ENCODE results near the gene PLK2. TPM values are rescaled to one million over a fixed set of nuclear protein-coding genes. Genes with fewer than 3 reads are reported as not detected.

Gene PLK2
- polyA plus RNA-seq, 1 donor from 2014 or later = 1.5 TPM

GRCh38 chr5:58459146-58460001 is 512 bp downstream of the PLK2 start:
- Mint-ChIP-seq H3K36me3 (peaks cover 8% of the 10 kb centered on the region), H3K4me1 (peaks cover 12 to 18% (median 16%) of the 10 kb centered on the region in 3 donors), H3K27ac (peak overlapping the region; percentile 82 to 90 (median 88)), H3K27me3 (peaks cover 5% of the 10 kb centered on the region), H3K9me3 (no peaks in the 10 kb centered on the region), H3K4me3 (peak overlapping the region; percentile 89 to 98 (median 94))

- peak overlapping the region; percentile 89 to 98 (median 94) for H3K4me3 Mint-ChIP-seq
- peak overlapping the region in 2 of 3 donors; percentile 82 to 90 for H3K27ac Mint-ChIP-seq
- H3K9me3 Mint-ChIP-seq = no peaks in the 10 kb centered on the region
- peaks cover 8% of the 10 kb centered on the region for H3K36me3 Mint-ChIP-seq
- peaks cover 12 to 18% (median 16%) of the 10 kb centered on the region in 3 donors for H3K4me1 Mint-ChIP-seq
- H3K27me3 Mint-ChIP-seq = peaks cover 5% of the 10 kb centered on the region
Measured at GRCh38 chr5:58458743-58459145, 1.1 kb downstream of the PLK2 start.

- Mint-ChIP-seq H3K27me3 (peaks cover 5% of the 10 kb centered on the region), H3K36me3 (peaks cover 8% of the 10 kb centered on the region), H3K27ac (peak overlapping the region in 1 of 3 donors; percentile 69), H3K9me3 (no peaks in the 10 kb centered on the region), H3K4me3 (peak overlapping the region in 3 of 4 donors; percentile 74 to 98 (median 92)), H3K4me1 (peaks cover 12 to 18% (median 16%) of the 10 kb centered on the region in 3 donors)
Measured at GRCh38 chr5:58458141-58458742, 1.6 kb downstream of the PLK2 start.

- Mint-ChIP-seq H3K4me3 (peak overlapping the region in 1 of 4 donors; percentile 70), H3K27ac (no peak overlapping the region), H3K9me3 (no peaks in the 10 kb centered on the region), H3K36me3 (peaks cover 8% of the 10 kb centered on the region), H3K4me1 (peaks cover 10 to 12% (median 12%) of the 10 kb centered on the region in 3 donors), H3K27me3 (peaks cover 5% of the 10 kb centered on the region)
Measured at GRCh38 chr5:58457050-58457449, 2.8 kb downstream of the PLK2 start.

DNA sequence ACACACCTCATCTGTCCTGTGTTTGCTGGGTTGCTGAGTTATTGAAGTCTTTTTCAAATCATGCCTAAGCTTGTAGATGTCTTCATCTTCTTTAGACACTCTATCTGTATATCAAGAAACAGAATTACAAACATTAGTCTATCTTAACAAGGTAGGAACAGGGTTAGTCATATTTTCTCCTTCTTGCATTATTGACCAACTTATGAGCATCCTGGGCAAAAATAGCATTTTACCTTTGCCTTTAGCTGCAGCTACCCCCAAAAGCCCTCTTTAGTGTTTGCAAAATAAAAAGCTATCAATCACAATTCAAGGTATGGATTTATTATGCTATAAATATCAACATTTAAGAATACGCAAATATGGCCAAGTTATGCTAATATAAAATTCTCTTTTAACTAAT is 3.4 kb downstream of the PLK2 start:
- Mint-ChIP-seq H3K4me3 (peak overlapping the region in 1 of 4 donors; percentile 70), H3K36me3 (peaks cover 8% of the 10 kb centered on the region), H3K4me1 (peaks cover 10 to 12% (median 12%) of the 10 kb centered on the region in 3 donors), H3K9me3 (no peaks in the 10 kb centered on the region), H3K27ac (no peak overlapping the region), H3K27me3 (peaks cover 6% of the 10 kb centered on the region)

DNA sequence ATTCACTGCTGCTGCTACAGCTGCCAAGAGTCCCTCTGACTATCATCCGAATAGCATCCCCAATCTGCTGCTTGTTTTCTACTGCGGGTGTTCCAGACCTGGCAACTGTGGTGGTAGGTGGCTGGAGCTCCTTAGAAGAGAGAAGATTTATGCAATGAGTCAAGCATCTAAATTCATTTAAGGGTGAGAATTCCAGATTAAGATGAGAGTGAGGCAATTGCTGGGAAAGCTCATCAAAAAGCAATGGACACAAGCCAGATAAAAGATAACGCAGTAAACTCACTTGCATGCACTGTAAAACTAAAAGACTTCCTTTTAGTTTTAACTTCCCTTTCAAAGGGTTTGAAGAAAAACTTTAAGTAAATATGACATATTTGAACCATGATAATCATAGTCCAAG is 3.9 kb downstream of the PLK2 start:
- Mint-ChIP-seq H3K36me3 (peaks cover 8% of the 10 kb centered on the region), H3K27ac (no peak overlapping the region), H3K27me3 (peaks cover 6% of the 10 kb centered on the region), H3K4me1 (peaks cover 7 to 11% (median 9%) of the 10 kb centered on the region in 3 donors), H3K9me3 (no peaks in the 10 kb centered on the region), H3K4me3 (peak overlapping the region in 1 of 4 donors; percentile 70)

DNA sequence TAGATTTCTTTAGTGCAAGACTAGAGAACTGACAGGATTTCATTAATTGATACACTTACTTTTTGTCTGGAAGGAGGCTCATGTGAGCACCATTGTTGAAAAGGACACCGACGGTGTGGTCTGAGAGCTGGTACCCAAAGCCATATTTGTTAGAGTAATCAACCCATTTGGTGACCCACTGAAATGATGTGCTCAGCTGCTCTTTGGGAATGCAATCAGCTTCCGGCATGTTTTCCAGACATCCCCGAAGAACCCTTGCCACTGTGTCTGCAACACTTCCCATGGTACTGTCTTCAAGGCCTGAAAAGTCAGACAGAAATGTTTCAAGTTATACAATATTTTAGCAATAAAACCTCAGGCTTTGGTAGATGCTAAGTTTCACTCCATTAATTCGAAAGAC is 4.4 kb downstream of the PLK2 start:
- peak overlapping the region in 1 of 4 donors; percentile 70 for H3K4me3 Mint-ChIP-seq
- peaks cover 9% of the 10 kb centered on the region for H3K27me3 Mint-ChIP-seq
- H3K4me1 Mint-ChIP-seq = peaks cover 5 to 7% (median 5%) of the 10 kb centered on the region in 3 donors
- H3K27ac Mint-ChIP-seq = no peak overlapping the region
- H3K36me3 Mint-ChIP-seq = peaks cover 8% of the 10 kb centered on the region
- no peaks in the 10 kb centered on the region for H3K9me3 Mint-ChIP-seq

- Mint-ChIP-seq H3K27ac (no peak overlapping the region), H3K4me1 (peaks cover 5 to 7% (median 5%) of the 10 kb centered on the region in 3 donors), H3K36me3 (peaks cover 8% of the 10 kb centered on the region), H3K27me3 (peaks cover 9% of the 10 kb centered on the region), H3K4me3 (no peak overlapping the region), H3K9me3 (no peaks in the 10 kb centered on the region)
Measured at GRCh38 chr5:58455066-58455465, 4.8 kb downstream of the PLK2 start.

- no peak overlapping the region for H3K27ac Mint-ChIP-seq
- H3K4me1 Mint-ChIP-seq = peaks cover 3 to 6% (median 5%) of the 10 kb centered on the region in 3 donors
- H3K9me3 Mint-ChIP-seq = no peaks in the 10 kb centered on the region
- no peak overlapping the region for H3K4me3 Mint-ChIP-seq
- H3K27me3 Mint-ChIP-seq = peaks cover 6% of the 10 kb centered on the region
- peaks cover 8% of the 10 kb centered on the region for H3K36me3 Mint-ChIP-seq
Measured at GRCh38 chr5:58454025-58454424, 5.9 kb downstream of the PLK2 start.

DNA sequence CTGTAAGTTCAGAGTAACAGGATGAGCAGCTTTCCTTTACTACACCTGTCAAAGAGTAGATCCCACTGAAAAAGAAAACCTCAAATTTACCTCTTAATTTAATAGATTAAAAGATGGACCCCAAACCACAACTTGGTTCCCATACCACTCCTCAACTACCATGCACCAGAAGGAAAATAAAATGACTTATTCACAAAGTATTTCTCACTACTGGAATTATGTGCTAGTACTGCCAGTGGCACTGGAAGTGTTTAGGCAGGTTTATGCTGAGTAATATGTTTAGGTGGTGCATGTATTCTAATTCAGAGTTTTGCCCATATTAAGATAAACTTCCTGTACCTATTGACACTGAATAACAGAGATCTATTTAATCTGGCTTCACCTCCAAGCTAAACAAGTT is 6.6 kb downstream of the PLK2 start:
- Mint-ChIP-seq H3K9me3 (no peaks in the 10 kb centered on the region), H3K27ac (no peak overlapping the region), H3K36me3 (peaks cover 8% of the 10 kb centered on the region), H3K4me3 (no peak overlapping the region), H3K4me1 (peaks cover 2 to 3% (median 3%) of the 10 kb centered on the region in 3 donors), H3K27me3 (peaks cover 4% of the 10 kb centered on the region)

- peaks cover 8% of the 10 kb centered on the region for H3K36me3 Mint-ChIP-seq
Measured at GRCh38 chr5:58452566-58453258, 7.2 kb downstream of the PLK2 start.

GRCh38 chr5:58451732-58452565 is 7.9 kb downstream of the PLK2 start:
- H3K27ac Mint-ChIP-seq = no peak overlapping the region

More at GRCh38 chr5:58452566-58453258, 7.2 kb downstream of the PLK2 start:
- Mint-ChIP-seq H3K27me3 (peaks cover 4% of the 10 kb centered on the region), H3K27ac (peak overlapping the region in 1 of 3 donors; percentile 48), H3K9me3 (no peaks in the 10 kb centered on the region), H3K4me3 (no peak overlapping the region), H3K4me1 (peaks cover 0 to 2% (median 0%) of the 10 kb centered on the region in 3 donors)

GRCh38 chr5:58450811-58451629 is 8.9 kb downstream of the PLK2 start:
- peaks cover 0 to 2% (median 0%) of the 10 kb centered on the region in 3 donors for H3K4me1 Mint-ChIP-seq
- peaks cover 0 to 4% (median 1%) of the 10 kb centered on the region in 3 donors for H3K9me3 Mint-ChIP-seq
- peaks cover 8% of the 10 kb centered on the region for H3K36me3 Mint-ChIP-seq
- no peak overlapping the region for H3K27ac Mint-ChIP-seq
- H3K4me3 Mint-ChIP-seq = no peak overlapping the region
- peaks cover 9% of the 10 kb centered on the region for H3K27me3 Mint-ChIP-seq

More at GRCh38 chr5:58451732-58452565, 7.9 kb downstream of the PLK2 start:
- H3K4me3 Mint-ChIP-seq = no peak overlapping the region
- H3K4me1 Mint-ChIP-seq = peaks cover 0 to 2% (median 0%) of the 10 kb centered on the region in 3 donors
- H3K27me3 Mint-ChIP-seq = peaks cover 4% of the 10 kb centered on the region
- H3K36me3 Mint-ChIP-seq = peaks cover 8% of the 10 kb centered on the region
- H3K9me3 Mint-ChIP-seq = peaks cover 0 to under 1% (median 0%) of the 10 kb centered on the region in 3 donors
